ENCODE measurements around the gene OR8B4.
A peak's percentile ranks its signal among the peaks of the same experiment; 100 is the strongest.
"Not testable (repeated sequence)": the region's sequence is repeated elsewhere in the genome, so short reads cannot be mapped to it uniquely, and the experiment has no call there.

The OR8B4 gene

GRCh38 chr11:124403186-124403585 lies 21.5 kb downstream of the OR8B4 start:
- not testable (repeated sequence) for DNase-seq

- peak in 1 of 2 experiments; percentile 68 for DNase-seq
These were observed 22.2 kb downstream of the OR8B4 start for GRCh38 chr11:124402326-124402922.

GRCh38 chr11:124398924-124399323 lies 25.7 kb downstream of the OR8B4 start, which contains the start of gene OR8B3:
OR8B3 (minus strand) TSS chr11:124399024; CDS start chr11:124397351, 1,673 bp downstream.
- DNase-seq: no peak

DNA sequence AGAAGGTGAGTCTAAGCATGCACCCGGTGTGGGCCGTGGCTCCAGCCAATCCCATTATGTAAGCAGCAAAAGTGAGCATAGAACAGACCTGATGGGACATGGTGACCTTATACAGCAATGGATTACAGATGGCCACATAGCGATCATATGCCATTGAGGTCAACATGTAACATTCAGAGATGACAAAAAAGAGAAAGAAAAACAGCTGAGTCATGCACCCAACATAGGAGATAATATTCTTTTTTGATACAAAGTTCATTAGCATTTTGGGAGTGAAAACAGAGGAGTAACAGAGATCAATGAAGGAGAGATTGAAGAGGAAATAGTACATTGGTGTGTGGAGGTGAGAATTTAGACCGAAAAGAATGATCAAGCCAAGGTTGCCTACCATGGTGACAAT lies 27.8 kb downstream of the OR8B4 start:
- not testable (repeated sequence) for DNase-seq

DNA sequence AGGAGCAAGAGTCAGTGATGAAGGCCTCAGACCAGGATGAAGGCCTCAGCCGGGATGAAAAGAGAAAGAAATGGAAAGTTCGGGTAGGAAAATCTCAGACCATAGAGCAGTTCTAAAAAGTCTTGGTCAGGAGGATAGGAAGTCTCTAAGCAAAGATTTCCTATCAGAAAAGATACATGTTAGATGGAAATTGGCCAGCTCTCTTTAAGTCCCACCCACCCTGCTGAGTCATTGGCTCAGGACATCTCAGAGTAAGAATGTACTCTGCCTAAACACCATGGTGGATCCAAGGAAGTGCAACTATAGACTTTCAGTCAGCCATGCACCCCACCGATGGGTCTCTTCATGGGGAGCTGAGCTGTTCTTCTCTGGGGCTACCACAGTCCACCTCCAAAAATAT lies 30.3 kb downstream of the OR8B4 start:
- peak in 1 of 2 experiments; percentile 11 for DNase-seq

- no peak for DNase-seq
These were observed 40.3 kb downstream of the OR8B4 start, which contains the start of gene OR8B2 for GRCh38 chr11:124384399-124384798. OR8B2 (minus strand) TSS chr11:124384499; CDS start chr11:124383343, 1,156 bp downstream.

DNA sequence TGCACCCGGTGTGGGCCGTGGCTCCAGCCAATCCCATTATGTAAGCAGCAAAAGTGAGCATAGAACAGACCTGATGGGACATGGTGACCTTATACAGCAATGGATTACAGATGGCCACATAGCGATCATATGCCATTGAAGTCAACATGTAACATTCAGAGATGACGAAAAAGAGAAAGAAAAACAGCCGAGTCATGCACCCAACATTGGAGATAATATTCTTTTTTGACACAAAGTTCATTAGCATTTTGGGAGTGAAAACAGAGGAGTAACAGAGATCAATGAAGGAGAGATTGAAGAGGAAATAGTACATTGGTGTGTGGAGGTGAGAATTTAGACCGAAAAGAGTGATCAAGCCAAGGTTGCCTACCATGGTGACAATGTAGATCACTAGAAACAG lies 41.8 kb downstream of the OR8B4 start:
- DNase-seq: not testable (repeated sequence)

DNA sequence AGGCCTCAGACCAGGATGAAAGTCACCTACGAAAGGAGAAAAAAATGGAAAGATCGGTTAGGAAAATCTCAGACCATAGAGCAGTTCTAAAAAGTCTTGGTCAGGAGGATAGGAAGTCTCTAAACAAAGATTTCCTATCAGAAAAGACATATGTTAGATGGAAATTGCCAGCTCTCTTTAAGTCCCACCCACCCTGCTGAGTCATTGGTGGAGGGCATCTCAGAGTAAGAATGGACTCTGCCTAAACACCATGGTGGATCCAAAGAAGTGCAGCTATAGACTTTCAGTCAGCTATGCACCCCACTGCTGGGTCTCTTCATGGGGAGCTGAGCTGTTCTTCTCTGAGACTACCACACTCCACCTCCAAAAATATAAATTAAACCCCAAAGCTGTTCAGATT lies 44.1 kb downstream of the OR8B4 start:
- no peak for DNase-seq

DNA sequence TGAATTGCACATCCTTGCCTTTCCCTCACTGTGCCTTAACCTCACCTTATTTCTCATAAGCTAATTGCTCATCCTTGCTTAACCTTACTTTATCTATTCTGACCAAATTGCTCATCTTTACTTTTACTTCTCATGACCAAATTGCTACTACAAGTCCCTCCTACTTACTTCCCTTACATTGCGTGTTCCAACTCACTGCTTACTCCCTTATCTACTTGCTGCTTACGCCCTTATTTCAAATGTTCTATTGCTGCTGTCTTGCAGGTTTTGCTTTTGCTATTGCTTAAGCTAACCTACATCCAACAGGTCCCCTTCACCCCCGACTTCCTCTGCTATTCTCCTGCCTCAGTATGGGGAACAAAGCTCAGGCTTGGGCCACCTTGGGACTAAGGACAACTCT lies 48.4 kb downstream of the OR8B4 start:
- no peak for DNase-seq

Data from NCI-H446 (cell line).